ENCODE measurements around the gene PIP4K2A.

PIP4K2A gene

DNA sequence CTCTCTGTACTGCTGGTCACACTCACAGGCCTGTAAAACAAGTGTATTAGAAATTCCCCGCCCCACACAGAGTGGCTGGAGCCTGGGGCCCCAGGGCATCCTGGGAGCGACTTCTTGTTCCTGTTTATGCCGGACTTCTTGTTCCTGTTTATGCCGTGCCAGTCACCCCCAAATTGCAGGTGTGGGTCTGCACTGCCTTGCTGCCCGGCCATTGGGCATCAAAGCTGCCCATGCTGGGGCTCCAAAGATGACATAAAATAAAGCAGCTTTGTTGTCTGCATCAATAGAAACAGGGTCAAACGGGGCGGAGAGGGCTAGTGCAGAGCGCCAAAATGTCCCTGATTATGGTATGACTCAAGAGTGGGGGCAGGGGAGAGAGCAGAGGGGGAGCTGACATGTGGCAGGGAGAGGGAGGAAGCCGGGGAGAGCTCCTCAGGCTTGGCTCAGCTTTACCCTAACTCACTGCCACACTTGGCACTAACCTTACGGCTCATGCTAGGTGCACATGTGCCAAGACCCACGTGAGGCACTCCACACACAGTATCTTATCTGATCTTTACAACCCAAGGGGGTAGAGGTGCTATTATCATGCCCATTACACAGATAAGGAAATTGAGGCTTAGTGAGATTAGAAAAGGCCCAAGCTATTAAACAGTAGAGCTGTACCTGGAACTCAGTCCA lies 98.4 kb downstream of the PIP4K2A start:
- no peak for DNase-seq (ENCODE audit: low read depth)
- peak overlapping the region; percentile 59 for H3K4me3 ChIP-seq (ENCODE audit: low read depth, low read length)
- TF ChIP-seq, protein P1, sequence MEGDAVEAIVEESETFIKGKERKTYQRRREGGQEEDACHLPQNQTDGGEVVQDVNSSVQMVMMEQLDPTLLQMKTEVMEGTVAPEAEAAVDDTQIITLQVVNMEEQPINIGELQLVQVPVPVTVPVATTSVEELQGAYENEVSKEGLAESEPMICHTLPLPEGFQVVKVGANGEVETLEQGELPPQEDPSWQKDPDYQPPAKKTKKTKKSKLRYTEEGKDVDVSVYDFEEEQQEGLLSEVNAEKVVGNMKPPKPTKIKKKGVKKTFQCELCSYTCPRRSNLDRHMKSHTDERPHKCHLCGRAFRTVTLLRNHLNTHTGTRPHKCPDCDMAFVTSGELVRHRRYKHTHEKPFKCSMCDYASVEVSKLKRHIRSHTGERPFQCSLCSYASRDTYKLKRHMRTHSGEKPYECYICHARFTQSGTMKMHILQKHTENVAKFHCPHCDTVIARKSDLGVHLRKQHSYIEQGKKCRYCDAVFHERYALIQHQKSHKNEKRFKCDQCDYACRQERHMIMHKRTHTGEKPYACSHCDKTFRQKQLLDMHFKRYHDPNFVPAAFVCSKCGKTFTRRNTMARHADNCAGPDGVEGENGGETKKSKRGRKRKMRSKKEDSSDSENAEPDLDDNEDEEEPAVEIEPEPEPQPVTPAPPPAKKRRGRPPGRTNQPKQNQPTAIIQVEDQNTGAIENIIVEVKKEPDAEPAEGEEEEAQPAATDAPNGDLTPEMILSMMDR (IDR thresholded peaks at IDR 0.05; ENCODE audit: low read depth, low read length, missing control alignments), result no peak

DNA sequence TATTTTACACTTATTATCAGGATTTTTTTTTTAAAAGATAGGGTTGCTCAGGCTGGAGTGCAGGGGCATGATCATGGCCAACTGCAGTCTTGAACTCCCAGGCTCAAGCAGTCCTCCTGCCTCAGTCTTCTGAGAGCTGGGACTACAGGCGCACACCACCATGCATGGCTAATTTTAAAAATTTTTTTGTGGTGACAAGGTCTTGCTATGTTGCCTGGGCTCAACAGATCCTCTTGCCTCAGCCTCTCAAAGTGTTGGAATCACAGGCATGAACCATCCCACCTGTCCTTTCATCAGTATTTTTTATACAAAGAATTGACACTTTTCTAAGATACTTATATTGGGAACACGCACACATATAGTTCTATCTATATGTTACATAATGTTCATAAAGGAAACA lies 99.3 kb downstream of the PIP4K2A start:
- H3K4me3 ChIP-seq (ENCODE audit: low read depth, low read length), result no peak overlapping the region
- no peak for DNase-seq (ENCODE audit: low read depth)
- TF ChIP-seq, protein P1 (IDR thresholded peaks at IDR 0.05; ENCODE audit: low read depth, low read length, missing control alignments), result no peak

DNA sequence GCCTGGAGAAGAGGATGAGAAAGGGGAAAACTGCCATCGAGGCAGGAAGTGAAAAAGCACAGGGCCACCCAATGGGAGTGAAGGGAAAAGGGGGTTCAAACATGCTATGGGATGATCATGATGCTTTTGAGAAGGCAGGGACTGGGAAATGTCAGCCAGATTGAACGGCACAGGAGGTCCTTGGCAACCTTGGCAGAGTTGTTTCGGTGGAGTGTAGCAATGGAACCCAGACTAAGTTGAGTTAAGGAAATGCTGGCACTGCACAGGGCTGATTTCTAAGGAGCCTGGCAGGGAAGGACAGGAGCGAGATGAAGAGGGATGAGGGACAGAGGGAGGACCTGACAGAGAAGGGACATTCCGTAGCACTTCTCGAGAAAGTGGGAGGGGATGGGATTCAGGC lies 101.4 kb downstream of the PIP4K2A start:
- TF ChIP-seq, protein P1 (IDR thresholded peaks at IDR 0.05; ENCODE audit: low read depth, low read length, missing control alignments), result no peak
- no peak overlapping the region for H3K4me3 ChIP-seq (ENCODE audit: low read depth, low read length)
- DNase-seq (ENCODE audit: low read depth), result no peak

DNA sequence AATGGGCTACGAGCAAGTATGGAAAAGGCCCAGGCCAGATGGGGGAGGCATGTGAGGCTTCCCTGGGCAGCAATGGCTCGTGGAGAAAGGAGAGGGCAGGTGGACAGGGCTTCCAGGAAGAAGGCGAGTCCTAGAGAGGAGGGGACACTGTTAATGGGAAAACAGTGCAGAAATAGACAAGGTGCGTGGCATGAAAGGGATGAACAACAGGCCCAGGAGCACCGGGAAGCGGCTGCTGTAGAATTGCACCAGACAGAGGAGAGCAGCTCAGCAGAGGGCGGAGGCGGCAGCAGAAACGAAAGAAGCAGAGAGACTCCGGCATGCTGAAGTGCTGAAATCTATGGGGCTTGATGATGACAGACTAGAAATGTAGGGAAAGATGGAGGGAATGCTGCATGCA lies 102.1 kb downstream of the PIP4K2A start:
- TF ChIP-seq, protein P1 (IDR thresholded peaks at IDR 0.05; ENCODE audit: low read depth, low read length, missing control alignments), result no peak
- DNase-seq (ENCODE audit: low read depth), result no peak
- H3K4me3 ChIP-seq (ENCODE audit: low read depth, low read length), result peak overlapping the region; percentile 36; the same call in 1 of the 2 replicates

DNA sequence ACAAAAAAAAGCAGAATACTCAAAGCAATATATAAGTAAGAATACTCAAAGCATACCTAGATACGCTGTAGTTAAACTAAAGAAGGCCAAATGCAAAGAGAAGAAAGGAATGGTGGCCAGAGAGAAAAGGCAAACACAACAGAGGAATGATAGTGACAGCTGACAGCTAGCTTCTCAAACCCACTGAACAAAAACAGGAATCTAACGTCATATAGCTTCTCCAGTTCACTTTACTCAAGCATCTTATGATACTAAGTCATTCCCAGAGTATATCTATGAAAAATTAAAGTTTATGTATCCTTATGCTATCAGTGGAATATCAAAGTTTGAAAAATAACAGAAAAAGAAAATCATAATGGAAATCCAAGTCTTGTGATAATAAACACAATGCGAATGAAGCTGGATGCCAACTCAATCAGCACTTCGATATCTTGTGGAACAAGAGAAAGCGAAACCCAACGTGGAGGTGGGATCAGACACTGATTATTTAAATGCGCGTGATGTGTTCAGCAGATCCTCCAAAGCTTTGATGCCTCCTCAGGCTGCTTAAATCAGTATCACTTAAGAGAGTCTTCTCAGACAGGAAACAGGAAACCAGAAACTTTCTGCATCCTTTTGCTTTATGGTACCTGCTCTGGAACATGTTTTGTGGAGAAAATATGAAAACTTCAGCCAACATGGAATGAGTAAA lies 102.8 kb downstream of the PIP4K2A start:
- peak; percentile 63 for DNase-seq (ENCODE audit: low read depth)
- peak overlapping the region; percentile 36; the same call in 1 of the 2 replicates for H3K4me3 ChIP-seq (ENCODE audit: low read depth, low read length)
- TF ChIP-seq, protein P1 (IDR thresholded peaks at IDR 0.05; ENCODE audit: low read depth, low read length, missing control alignments), result no peak

DNA sequence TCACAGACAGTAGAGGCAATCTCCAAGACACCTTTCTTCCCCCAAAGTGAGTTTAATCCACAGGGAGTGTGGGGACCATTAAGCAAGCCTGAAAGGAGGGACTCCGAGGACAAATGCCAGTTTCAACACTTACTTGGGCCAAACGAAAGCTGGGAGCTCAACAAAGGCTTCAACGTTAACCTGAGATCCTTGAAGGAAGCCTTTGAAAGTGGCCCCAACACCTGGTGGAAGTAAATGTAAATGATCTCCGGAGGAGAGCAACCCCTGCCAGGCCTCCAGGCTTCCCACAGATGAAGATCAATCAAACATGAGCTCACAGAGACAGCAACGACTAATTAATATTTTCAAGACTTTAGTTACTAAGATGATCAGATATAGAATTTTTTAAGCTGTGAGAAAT lies 103.8 kb downstream of the PIP4K2A start:
- TF ChIP-seq, protein P1 (IDR thresholded peaks at IDR 0.05; ENCODE audit: low read depth, low read length, missing control alignments), result no peak
- H3K4me3 ChIP-seq (ENCODE audit: low read depth, low read length), result no peak overlapping the region
- no peak for DNase-seq (ENCODE audit: low read depth)

Measured in GM12864 (cell line).